Small intestine (tissue), 7 donors: Measurements from ENCODE around the gene IGIP. TPM values are rescaled to one million over a fixed set of nuclear protein-coding genes. Genes with fewer than 3 reads are reported as not detected.
"Not testable (repeated sequence)": the region's sequence is repeated elsewhere in the genome, so short reads cannot be mapped to it uniquely, and the experiment has no call there.

Source experiments
- DNase-seq, 2 donors: peaks; one replicate each; pipeline versions ENCODE4 v3.0.0 to v3.0.0-alpha.2; 2013
- FAIRE-seq: peaks from 2 replicates; lab custom pipeline; 2012; peaks lifted over from hg19 to GRCh38; lab: Jason Lieb, UNC
- H3K27ac ChIP-seq, 3 donors: one replicate each; pipeline ENCODE4 v1.5.1; 2013; ENCODE audit warnings: low read length in 2 of 3, mild to moderate bottlenecking in 2 of 3, control low read depth in 1 of 3, inconsistent platforms in 1 of 3, low read depth in 1 of 3, moderate library complexity in 1 of 3
- H3K27me3 ChIP-seq, 3 donors: one replicate each; pipeline ENCODE4 v1.6.1; 2013; ENCODE audit warnings: low read length in 3 of 3, inconsistent platforms in 1 of 3; ENCODE audit not compliant: control insufficient read depth in 3 of 3, insufficient read depth in 3 of 3
- H3K36me3 ChIP-seq, 3 donors: one replicate each; pipeline ENCODE4 v1.6.1; 2013; ENCODE audit warnings: low read length in 3 of 3, inconsistent platforms in 1 of 3, low read depth in 1 of 3, mild to moderate bottlenecking in 1 of 3, moderate library complexity in 1 of 3; ENCODE audit not compliant: control insufficient read depth in 3 of 3, insufficient read depth in 2 of 3
- H3K4me1 ChIP-seq, 3 donors: one replicate each; pipeline ENCODE4 v1.6.1; 2013; ENCODE audit warnings: low read length in 2 of 3, inconsistent platforms in 1 of 3, low read depth in 1 of 3, mild to moderate bottlenecking in 1 of 3, moderate library complexity in 1 of 3; ENCODE audit not compliant: control insufficient read depth in 3 of 3, insufficient read depth in 2 of 3
- H3K4me3 ChIP-seq, 3 donors: one replicate each; pipeline ENCODE4 v1.5.1; 2013; ENCODE audit warnings: low read length in 3 of 3, control low read depth in 1 of 3, inconsistent platforms in 1 of 3, low read depth in 1 of 3, mild to moderate bottlenecking in 1 of 3, moderate library complexity in 1 of 3
- H3K9me3 ChIP-seq, 2 donors: one replicate each; pipeline ENCODE4 v1.6.1; 2013; ENCODE audit warnings: low read depth in 1 of 2, low read length in 1 of 2; ENCODE audit not compliant: control insufficient read depth in 2 of 2, insufficient read depth in 1 of 2
- WGBS, 3 donors: extraction: QIAGEN DNeasy Blood & Tissue Kit; methylation state at CpG; one replicate each; pipeline ENCODE4 v1.1.7; 2013; 5-methylcytosine and 5-hydroxymethylcytosine counted together
- polyA plus RNA-seq, 4 donors: library from polyadenylated mRNA; stranded (reverse) in 3 of 4; unstranded in 1 of 4; fragments of 200-250 nt in 3 of 4; fragments of 120-200 nt in 1 of 4; gene quantifications; one replicate each; pipeline versions ENCODE4 v1.2.1 to v1.2.3, GENCODE V29; 2013
- donor health status: healthy with polysubstance abuse.
- donor health status: control.
- donor health status: control.
- donor health status: Bipolar disorder and iron deficiency.
- donor health status: healthy.

Gene IGIP
- polyA plus RNA-seq, 4 donors = 4.6 to 10.1 (median 7.9) TPM

GRCh38 chr5:140154710-140155381 lies 29.1 kb downstream of the IGIP start:
- H3K4me1 ChIP-seq = peaks cover 0 to 15% (median 2%) of the 10 kb centered on the region in 3 donors
- not testable (repeated sequence) for DNase-seq, FAIRE-seq, H3K27ac ChIP-seq, H3K36me3 ChIP-seq, H3K9me3 ChIP-seq, H3K4me3 ChIP-seq, H3K27me3 ChIP-seq
- WGBS, 3 donors = 41 to 74% (median 58%) methylated on average over 21 of the region's 21 CpGs

- no peak for FAIRE-seq
- peaks cover 0 to 4% (median 2%) of the 10 kb centered on the region in 3 donors for H3K4me1 ChIP-seq
- no peaks in the 10 kb centered on the region for H3K36me3 ChIP-seq
- peak overlapping the region in 2 of 3 donors; percentile 32 to 35 for H3K4me3 ChIP-seq
- H3K27ac ChIP-seq = peak overlapping the region in 1 of 3 donors; percentile 59
- peak; percentile 89 to 92 for DNase-seq
- H3K9me3 ChIP-seq = no peaks in the 10 kb centered on the region
- H3K27me3 ChIP-seq = peaks cover 0 to 6% (median 0%) of the 10 kb centered on the region in 3 donors
- 2 to 4% (median 3%) methylated on average over 30 of the region's 30 CpGs for WGBS, 3 donors
Observed at GRCh38 chr5:140157032-140157781, 31.5 kb downstream of the IGIP start.

- Histone ChIP-seq H3K9me3 (no peaks in the 10 kb centered on the region), H3K27ac (no peak overlapping the region), H3K4me3 (no peak overlapping the region), H3K27me3 (peaks cover 0 to 1% (median 0%) of the 10 kb centered on the region in 3 donors), H3K4me1 (peaks cover 2 to 4% (median 3%) of the 10 kb centered on the region in 3 donors), H3K36me3 (no peaks in the 10 kb centered on the region)
- DNase-seq = no peak
- FAIRE-seq = no peak
- 83 to 93% (median 87%) methylated on average over 7 of the region's 7 CpGs for WGBS, 3 donors
Observed at GRCh38 chr5:140159014-140159927, 33.5 kb downstream of the IGIP start.

GRCh38 chr5:140162275-140162674 lies 36.5 kb downstream of the IGIP start:
- Histone ChIP-seq H3K27me3 (no peaks in the 10 kb centered on the region), H3K9me3 (no peaks in the 10 kb centered on the region), H3K4me3 (no peak overlapping the region), H3K27ac (no peak overlapping the region), H3K4me1 (peaks cover 2 to 6% (median 3%) of the 10 kb centered on the region in 3 donors), H3K36me3 (no peaks in the 10 kb centered on the region)
- no peak for DNase-seq
- no peak for FAIRE-seq
- WGBS, 3 donors = 82 to 90% (median 87%) methylated on average over 5 of the region's 5 CpGs

- FAIRE-seq (no peak), DNase-seq (no peak)
- 75 to 79% (median 76%) methylated on average over 5 of the region's 5 CpGs for WGBS, 3 donors
- H3K4me1 ChIP-seq = peaks cover 2 to 6% (median 3%) of the 10 kb centered on the region in 3 donors
- no peaks in the 10 kb centered on the region for H3K9me3 ChIP-seq
- H3K4me3 ChIP-seq = no peak overlapping the region
- H3K36me3 ChIP-seq = no peaks in the 10 kb centered on the region
- no peaks in the 10 kb centered on the region for H3K27me3 ChIP-seq
- no peak overlapping the region for H3K27ac ChIP-seq
Observed at GRCh38 chr5:140162781-140163180, 37.0 kb downstream of the IGIP start.

GRCh38 chr5:140165101-140165922 lies 39.6 kb downstream of the IGIP start:
- no peak for FAIRE-seq
- 13 to 56% (median 27%) methylated on average over 5 of the region's 5 CpGs for WGBS, 3 donors
- Histone ChIP-seq H3K27me3 (no peaks in the 10 kb centered on the region), H3K9me3 (no peaks in the 10 kb centered on the region), H3K4me3 (no peak overlapping the region), H3K27ac (peak overlapping the region; percentile 45 to 89 (median 79)), H3K36me3 (no peaks in the 10 kb centered on the region), H3K4me1 (peaks cover 2 to 6% (median 3%) of the 10 kb centered on the region in 3 donors)
- DNase-seq = peak; percentile 63 to 96

GRCh38 chr5:140165923-140166270 lies 40.2 kb downstream of the IGIP start:
- WGBS, 3 donors = 20 to 47% (median 32%) methylated on average over 4 of the region's 4 CpGs
- H3K27ac ChIP-seq = peak overlapping the region in 2 of 3 donors; percentile 79 to 89

More at GRCh38 chr5:140165923-140166270, 40.2 kb downstream of the IGIP start:
- H3K4me3 ChIP-seq = no peak overlapping the region
- DNase-seq (no peak), FAIRE-seq (no peak)
- no peaks in the 10 kb centered on the region for H3K9me3 ChIP-seq
- no peaks in the 10 kb centered on the region for H3K36me3 ChIP-seq
- H3K4me1 ChIP-seq = peaks cover 2 to 6% (median 3%) of the 10 kb centered on the region in 3 donors
- no peaks in the 10 kb centered on the region for H3K27me3 ChIP-seq
